HG03342 (cell line): ENCODE results near the gene KANK4.

ENCODE experiments used
- ATAC-seq: cut with Tn5 transposase; IDR thresholded peaks from one replicate; pipeline ENCODE4 v1.9.1; 2021; ENCODE audit warnings: mild to moderate bottlenecking, moderate library complexity; ENCODE audit not compliant: unreplicated experiment

KANK4 gene

GRCh38 chr1:62213075-62213914 lies 105.9 kb downstream of the KANK4 start:
- no peak for ATAC-seq

- no peak for ATAC-seq
These were observed 106.8 kb downstream of the KANK4 start for GRCh38 chr1:62212411-62212810.

- no peak for ATAC-seq
These were observed 108.3 kb downstream of the KANK4 start for GRCh38 chr1:62210960-62211359.

- ATAC-seq = no peak
These were observed 109.2 kb downstream of the KANK4 start for GRCh38 chr1:62209931-62210595.

GRCh38 chr1:62208970-62209369 lies 110.3 kb downstream of the KANK4 start:
- no peak for ATAC-seq

GRCh38 chr1:62208087-62208486 lies 111.1 kb downstream of the KANK4 start:
- ATAC-seq = no peak

GRCh38 chr1:62207187-62207586 lies 112.0 kb downstream of the KANK4 start:
- no peak for ATAC-seq

GRCh38 chr1:62198781-62199125 lies 120.5 kb downstream of the KANK4 start:
- ATAC-seq = no peak

- no peak for ATAC-seq
These were observed 121.0 kb downstream of the KANK4 start for GRCh38 chr1:62198069-62198780.

GRCh38 chr1:62196086-62196690 lies 123.0 kb downstream of the KANK4 start:
- ATAC-seq = no peak

- no peak for ATAC-seq
These were observed 124.3 kb downstream of the KANK4 start, which contains the start of gene L1TD1 for GRCh38 chr1:62194651-62195544. Gene L1TD1 (plus strand): TSS chr1:62194849. CDS start chr1:62206629, 11,780 bp downstream.

GRCh38 chr1:62188111-62188510 lies 131.1 kb downstream of the KANK4 start:
- ATAC-seq = no peak

GRCh38 chr1:62187548-62187947 lies 131.7 kb downstream of the KANK4 start:
- no peak for ATAC-seq
